ENCODE measurements around the gene SIX3.

DNA sequence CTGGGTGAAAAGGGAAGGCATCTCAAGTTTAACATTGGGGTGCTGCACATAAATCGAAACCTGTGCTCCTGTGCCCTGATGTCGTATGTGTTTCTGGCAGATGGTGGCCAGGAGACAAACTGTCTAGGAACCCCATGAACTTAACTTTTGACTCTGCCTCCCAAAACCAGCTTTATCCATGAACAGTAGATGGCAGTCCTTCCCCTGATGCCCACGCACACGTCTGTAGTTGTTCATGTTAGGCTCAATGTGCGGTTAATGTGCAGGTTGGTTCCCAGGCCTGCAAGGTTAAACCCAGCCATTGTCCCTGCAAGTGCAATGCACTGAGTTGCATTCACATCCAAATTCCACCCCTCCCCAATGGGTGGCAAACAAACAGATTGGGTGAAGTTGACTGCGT is 44.1 kb upstream of the SIX3 start:
- TF ChIP-seq FOXJ3 (CRISPR knock-in tag; IDR thresholded peaks at IDR 0.05; ENCODE audit: borderline replicate concordance) (no peak), FOXK1 (CRISPR knock-in tag; IDR thresholded peaks at IDR 0.05) (no peak)
